ENCODE data around the gene MB.

DNA sequence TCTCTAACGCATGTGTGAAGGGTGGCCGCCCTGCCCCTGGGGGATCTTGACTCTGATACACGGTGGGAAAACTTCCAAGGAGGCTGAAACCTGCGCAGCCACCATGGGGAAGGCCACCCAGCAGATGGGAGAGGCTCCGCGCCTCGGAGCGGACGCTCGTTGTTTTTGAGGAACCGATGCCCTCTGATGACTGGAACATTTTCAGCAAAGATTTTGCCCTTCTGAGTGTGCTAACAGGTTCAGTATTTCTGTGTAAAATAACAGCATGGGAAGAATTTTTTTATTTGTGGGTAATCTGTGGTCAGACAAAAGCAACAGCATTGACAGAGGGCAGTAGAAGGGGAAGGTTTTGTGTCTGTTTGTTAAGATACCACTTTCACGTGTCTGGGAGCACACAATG, 16.7 kb downstream of the MB start:
- TF ChIP-seq, protein P1, sequence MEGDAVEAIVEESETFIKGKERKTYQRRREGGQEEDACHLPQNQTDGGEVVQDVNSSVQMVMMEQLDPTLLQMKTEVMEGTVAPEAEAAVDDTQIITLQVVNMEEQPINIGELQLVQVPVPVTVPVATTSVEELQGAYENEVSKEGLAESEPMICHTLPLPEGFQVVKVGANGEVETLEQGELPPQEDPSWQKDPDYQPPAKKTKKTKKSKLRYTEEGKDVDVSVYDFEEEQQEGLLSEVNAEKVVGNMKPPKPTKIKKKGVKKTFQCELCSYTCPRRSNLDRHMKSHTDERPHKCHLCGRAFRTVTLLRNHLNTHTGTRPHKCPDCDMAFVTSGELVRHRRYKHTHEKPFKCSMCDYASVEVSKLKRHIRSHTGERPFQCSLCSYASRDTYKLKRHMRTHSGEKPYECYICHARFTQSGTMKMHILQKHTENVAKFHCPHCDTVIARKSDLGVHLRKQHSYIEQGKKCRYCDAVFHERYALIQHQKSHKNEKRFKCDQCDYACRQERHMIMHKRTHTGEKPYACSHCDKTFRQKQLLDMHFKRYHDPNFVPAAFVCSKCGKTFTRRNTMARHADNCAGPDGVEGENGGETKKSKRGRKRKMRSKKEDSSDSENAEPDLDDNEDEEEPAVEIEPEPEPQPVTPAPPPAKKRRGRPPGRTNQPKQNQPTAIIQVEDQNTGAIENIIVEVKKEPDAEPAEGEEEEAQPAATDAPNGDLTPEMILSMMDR (IDR thresholded peaks at IDR 0.05 in 4 of 5, conservative IDR thresholded peaks at IDR 0.05 in 1 of 5) = no peak
- TF ChIP-seq POLR2A (IDR thresholded peaks at IDR 0.05) = no peak
